KOPT-K1 (cell line): ENCODE measurements around the gene NPR3.

Source experiments
- H3K27ac ChIP-seq: fragments of 200-600 bp; sonication (generic); 2 replicates; pipeline ENCODE4 v1.5.1; 2016; ENCODE audit warnings: antibody characterized with exemption, mild to moderate bottlenecking, low read depth, low read length; ENCODE audit not compliant: poor library complexity, severe bottlenecking
- H3K36me3 ChIP-seq: fragments of 200-600 bp; sonication (generic); 2 replicates; pipeline ENCODE4 v1.5.1; 2017; ENCODE audit warnings: antibody characterized with exemption, mild to moderate bottlenecking, low read length, moderate library complexity; ENCODE audit not compliant: insufficient read depth
- H3K9me3 ChIP-seq: fragments of 200-600 bp; sonication (generic); 2 replicates; pipeline ENCODE4 v1.5.1; 2017; ENCODE audit warnings: antibody characterized with exemption, low read length, mild to moderate bottlenecking; ENCODE audit not compliant: insufficient read depth, poor library complexity, severe bottlenecking

Gene NPR3

GRCh38 chr5:32769711-32770110, 58.6 kb downstream of the NPR3 start:
- no peak overlapping the region for H3K27ac ChIP-seq
- no peaks in the 10 kb centered on the region for H3K9me3 ChIP-seq
- no peaks in the 10 kb centered on the region for H3K36me3 ChIP-seq

GRCh38 chr5:32770444-32770843, 59.3 kb downstream of the NPR3 start:
- Histone ChIP-seq H3K9me3 (no peaks in the 10 kb centered on the region), H3K27ac (no peak overlapping the region), H3K36me3 (no peaks in the 10 kb centered on the region)

DNA sequence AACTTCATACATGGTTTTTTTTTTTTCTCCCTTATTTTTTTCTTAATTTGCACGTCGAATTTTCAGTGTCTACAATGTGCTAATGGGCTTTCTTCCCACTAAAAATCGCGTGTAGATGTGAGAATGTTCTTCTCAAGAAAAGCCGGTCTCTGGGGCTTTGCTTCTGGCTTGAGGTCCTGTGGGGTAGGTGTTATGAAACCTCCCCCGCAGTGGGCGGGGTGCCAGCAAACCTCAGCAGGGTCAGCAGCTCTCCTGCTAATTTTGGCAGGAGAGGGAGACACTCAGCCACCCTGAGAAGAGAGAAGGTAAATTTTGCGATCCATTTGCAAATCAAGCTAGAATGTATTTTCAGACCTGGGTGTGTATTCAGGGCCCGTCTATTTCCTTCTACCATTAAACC, 59.9 kb downstream of the NPR3 start:
- Histone ChIP-seq H3K27ac (no peak overlapping the region), H3K36me3 (no peaks in the 10 kb centered on the region), H3K9me3 (no peaks in the 10 kb centered on the region)

DNA sequence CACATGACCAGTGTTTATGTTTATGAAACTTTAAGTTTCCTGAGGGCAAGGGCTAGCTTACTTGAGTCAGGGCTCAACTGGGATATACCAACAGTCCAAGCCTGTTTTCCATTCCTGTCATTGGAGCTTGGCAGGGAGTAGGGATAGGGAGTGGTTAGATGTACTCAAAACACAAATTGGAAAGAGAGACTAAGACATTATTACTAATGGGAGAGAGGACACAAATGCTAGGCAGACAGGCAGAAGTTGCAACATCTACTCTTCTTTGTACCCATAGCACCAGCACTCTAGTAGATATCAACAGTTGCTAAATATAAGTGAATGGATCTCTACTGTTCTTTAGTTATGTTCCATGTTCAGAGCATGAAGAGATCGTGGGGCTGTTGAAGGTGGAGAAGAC, 62.8 kb downstream of the NPR3 start:
- Histone ChIP-seq H3K27ac (no peak overlapping the region), H3K36me3 (no peaks in the 10 kb centered on the region), H3K9me3 (no peaks in the 10 kb centered on the region)

DNA sequence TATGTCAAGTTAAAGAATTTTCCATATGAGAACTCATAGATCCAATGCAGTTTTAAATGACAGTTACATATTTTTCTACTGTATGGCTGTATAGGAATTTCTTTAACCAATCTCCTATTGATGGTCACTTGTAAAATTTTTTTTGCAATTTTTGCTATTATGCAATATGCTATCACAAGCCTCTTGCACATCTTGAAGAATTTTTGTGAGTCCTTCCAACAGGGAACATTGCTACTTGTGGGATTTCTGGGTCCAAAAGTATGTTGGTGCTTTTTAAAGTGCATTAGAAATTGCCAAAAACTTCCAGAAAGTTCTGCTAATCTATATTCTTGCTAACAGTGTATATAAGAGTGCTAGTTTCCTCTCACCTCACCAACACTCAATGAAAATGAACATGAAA, 65.1 kb downstream of the NPR3 start:
- H3K9me3 ChIP-seq: no peaks in the 10 kb centered on the region
- no peaks in the 10 kb centered on the region for H3K36me3 ChIP-seq
- no peak overlapping the region for H3K27ac ChIP-seq

GRCh38 chr5:32777222-32777621, 66.1 kb downstream of the NPR3 start:
- H3K27ac ChIP-seq: no peak overlapping the region
- H3K36me3 ChIP-seq: no peaks in the 10 kb centered on the region
- H3K9me3 ChIP-seq: no peaks in the 10 kb centered on the region

DNA sequence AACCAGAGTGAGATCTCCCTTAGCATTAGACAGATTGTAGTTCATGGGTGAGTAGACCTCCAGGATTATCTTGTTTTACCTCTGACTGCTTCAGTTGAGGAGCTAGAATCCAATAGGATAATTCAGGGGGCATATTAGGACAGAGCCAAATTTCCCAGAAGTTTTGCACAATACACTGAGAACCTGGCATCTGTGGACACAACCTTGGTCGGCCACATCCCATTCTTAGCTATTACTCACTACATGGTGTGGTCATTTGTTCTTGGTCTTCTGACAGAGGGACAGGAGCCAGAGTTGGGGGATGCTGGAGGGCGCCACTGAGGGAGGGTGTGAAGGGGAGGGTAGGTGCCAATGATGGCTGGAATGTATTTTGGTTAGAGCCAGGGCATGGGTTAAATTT, 66.6 kb downstream of the NPR3 start:
- Histone ChIP-seq H3K27ac (no peak overlapping the region), H3K9me3 (no peaks in the 10 kb centered on the region), H3K36me3 (no peaks in the 10 kb centered on the region)

DNA sequence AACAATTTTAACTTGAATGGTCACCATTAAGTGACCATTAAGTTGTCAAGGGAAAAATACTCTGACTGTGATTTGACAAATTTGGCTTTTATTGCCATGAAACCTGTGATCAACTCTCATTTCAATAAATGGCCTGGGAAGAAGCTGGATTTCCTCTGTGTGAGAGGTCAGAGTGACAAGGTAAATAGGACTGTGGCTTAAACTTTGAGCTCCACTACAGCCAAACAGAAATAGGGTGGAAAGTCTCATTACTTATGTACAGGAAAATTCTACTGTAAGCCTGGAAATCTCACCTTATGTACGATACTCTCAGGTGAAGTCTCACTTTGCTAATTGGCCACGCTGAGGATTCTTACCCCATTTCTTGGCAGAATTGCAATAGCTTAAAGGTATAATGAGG, 67.3 kb downstream of the NPR3 start:
- Histone ChIP-seq H3K9me3 (no peaks in the 10 kb centered on the region), H3K27ac (no peak overlapping the region), H3K36me3 (no peaks in the 10 kb centered on the region)

DNA sequence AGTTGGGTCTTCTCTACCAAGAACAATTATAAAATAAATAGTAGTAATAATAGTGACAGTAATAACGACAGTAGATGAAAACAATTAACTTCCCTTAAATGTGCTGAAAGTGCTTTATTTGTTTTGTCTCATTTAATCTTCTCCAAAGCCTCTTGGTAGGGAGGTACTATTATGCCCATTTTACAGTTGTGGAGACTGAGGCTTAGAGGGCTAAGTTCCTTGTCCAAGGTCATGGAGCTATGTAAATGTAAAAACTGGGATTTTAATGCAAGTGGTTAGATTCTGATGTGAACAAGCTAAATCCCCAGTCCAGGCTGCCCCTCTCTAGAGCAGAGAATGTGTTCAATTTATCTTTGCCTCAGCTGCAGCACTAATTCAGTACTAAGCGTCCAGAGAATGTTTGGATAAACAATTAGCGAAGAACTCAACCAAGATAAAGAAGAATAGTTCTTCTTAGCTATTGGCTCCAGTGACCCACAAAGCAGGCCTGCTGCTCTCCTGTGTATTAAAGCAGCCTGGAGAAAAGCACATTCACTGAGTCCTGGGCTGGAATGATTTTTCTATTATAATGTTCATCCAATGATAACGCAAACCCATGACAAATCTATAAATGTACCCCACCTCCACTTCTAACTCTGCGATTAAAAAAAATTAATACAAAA, 68.8 kb downstream of the NPR3 start:
- Histone ChIP-seq H3K27ac (no peak overlapping the region), H3K9me3 (no peaks in the 10 kb centered on the region), H3K36me3 (no peaks in the 10 kb centered on the region)

DNA sequence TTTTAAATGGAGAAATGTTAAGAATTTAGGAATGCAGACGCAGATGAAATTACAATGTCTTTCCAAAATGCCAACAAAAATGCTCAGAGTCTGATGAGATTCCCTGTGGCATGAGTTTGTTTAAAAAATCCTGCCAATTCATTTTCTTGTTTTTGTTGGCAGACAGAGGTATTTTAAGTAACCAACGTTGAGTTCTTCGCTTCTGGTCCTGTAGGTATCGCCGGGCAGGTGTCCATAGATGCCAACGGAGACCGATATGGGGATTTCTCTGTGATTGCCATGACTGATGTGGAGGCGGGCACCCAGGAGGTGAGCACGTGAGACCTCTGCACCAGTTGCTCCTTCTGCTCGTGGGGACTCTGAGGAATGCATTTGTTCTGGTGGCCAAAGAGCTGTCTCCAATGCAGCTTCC, 69.4 kb downstream of the NPR3 start:
- Histone ChIP-seq H3K9me3 (no peaks in the 10 kb centered on the region), H3K27ac (no peak overlapping the region), H3K36me3 (no peaks in the 10 kb centered on the region)

GRCh38 chr5:32783661-32784060, 72.5 kb downstream of the NPR3 start:
- no peaks in the 10 kb centered on the region for H3K36me3 ChIP-seq
- no peak overlapping the region for H3K27ac ChIP-seq
- no peaks in the 10 kb centered on the region for H3K9me3 ChIP-seq

GRCh38 chr5:32785611-32786254, 74.6 kb downstream of the NPR3 start:
- Histone ChIP-seq H3K36me3 (no peaks in the 10 kb centered on the region), H3K9me3 (no peaks in the 10 kb centered on the region), H3K27ac (no peak overlapping the region)

- H3K9me3 ChIP-seq: no peaks in the 10 kb centered on the region
- no peaks in the 10 kb centered on the region for H3K36me3 ChIP-seq
- H3K27ac ChIP-seq: no peak overlapping the region
Observed at GRCh38 chr5:32786311-32786710, 75.2 kb downstream of the NPR3 start.

DNA sequence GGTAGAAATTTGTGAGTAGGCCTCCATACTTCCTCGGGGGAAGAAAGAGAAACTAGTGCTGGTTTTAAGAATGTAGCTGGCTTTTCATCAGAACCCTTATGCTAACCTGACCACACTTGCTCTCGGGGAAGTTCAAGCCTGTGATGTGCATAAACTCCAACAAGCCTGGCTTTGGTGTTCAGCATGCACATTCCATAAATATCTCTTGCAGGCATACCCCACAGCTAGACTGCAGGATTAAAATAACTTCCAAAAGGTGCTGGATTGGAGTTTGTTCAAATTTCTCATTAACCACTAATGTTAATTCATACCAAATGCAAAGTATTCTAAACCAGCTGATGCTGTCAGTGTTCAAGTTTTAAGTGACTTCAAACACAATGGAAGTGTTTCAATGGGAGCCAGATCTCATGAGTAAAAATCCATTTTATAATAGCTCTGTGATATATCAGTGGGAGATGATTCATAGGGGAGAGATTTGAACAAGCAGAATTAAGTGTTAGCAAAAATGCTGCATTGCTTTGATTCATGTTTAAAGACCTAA, 79.4 kb downstream of the NPR3 start:
- Histone ChIP-seq H3K27ac (no peak overlapping the region), H3K9me3 (no peaks in the 10 kb centered on the region), H3K36me3 (no peaks in the 10 kb centered on the region)

GRCh38 chr5:32791536-32792243, 80.6 kb downstream of the NPR3 start:
- Histone ChIP-seq H3K36me3 (no peaks in the 10 kb centered on the region), H3K27ac (no peak overlapping the region), H3K9me3 (no peaks in the 10 kb centered on the region)
